ENCODE results near the gene CYSRT1. TPM values are rescaled to one million over a fixed set of nuclear protein-coding genes. Genes with fewer than 3 reads are reported as not detected.

The CYSRT1 gene
- total and polyA plus RNA-seq, 2 donors (not counting 1 experiment from before 2014, with no cell fraction given), result 0.22 to 0.51 TPM

- Histone ChIP-seq H3K9me3 (ENCODE audit: control extremely low read depth in 1 of 3, control insufficient read depth in 2 of 3, insufficient read depth in 1 of 3, low read length in 2 of 3) (peaks cover 0 to 3% (median 0%) of the 10 kb centered on the region in 3 donors), H3K79me2 (ENCODE audit: control insufficient read depth, insufficient read depth, low read length) (peaks cover 86% of the 10 kb centered on the region), H4K20me1 (ENCODE audit: control insufficient read depth, insufficient read depth, low read length, poor library complexity, severe bottlenecking) (peaks cover 54% of the 10 kb centered on the region), H3K36me3 (replicated peaks in 1 of 2; ENCODE audit: control extremely low read depth in 1 of 2, control insufficient read depth in 1 of 2, extremely low read depth in 1 of 2, insufficient read depth in 2 of 2, low read length in 1 of 2) (peaks cover 0 to 36% of the 10 kb centered on the region in 2 experiments), H3K9ac (ENCODE audit: low read length) (peak overlapping the region; percentile 94), H3K27me3 (replicated peaks in 1 of 4; ENCODE audit: control extremely low read depth in 1 of 4, control insufficient read depth in 3 of 4, insufficient read depth in 4 of 4, low read length in 3 of 4) (no peaks in the 10 kb centered on the region), H2AFZ (ENCODE audit: insufficient read depth, low read depth, low read length, poor library complexity, severe bottlenecking) (peak overlapping the region; percentile 88), H3K27ac (ENCODE audit: low read length in 2 of 2) (peak overlapping the region; percentile 74 to 90), H3K4me1 (ENCODE audit: control insufficient read depth in 2 of 2, insufficient read depth in 2 of 2, low read length in 2 of 2) (peaks cover 26 to 40% of the 10 kb centered on the region in 2 donors), H3K4me3 (ENCODE audit: control extremely low read depth in 1 of 5, extremely low read depth in 1 of 5, insufficient read depth in 1 of 5, low read depth in 2 of 5, low read length in 4 of 5) (peak overlapping the region; percentile 32 to 99 (median 98)), H3K4me2 (replicated peaks; ENCODE audit: low read depth, low read length, poor library complexity, severe bottlenecking) (peak overlapping the region; percentile 95)
- CTCF ChIA-PET, result interaction anchor here (0.7 to 4.0 kb wide), 13 partner anchors 9 to 143 kb away, joined by 3 to 42 read pairs (median 3); partner anchors contain the start of genes CYSRT1, DPP7, NPDC1 and RNF224
- DNase-seq, result no peak
- no peaks in the 10 kb centered on the region for H3K27me3 Mint-ChIP-seq
- peak overlapping the region; percentile 97 for H3K27ac Mint-ChIP-seq
- H3K4me1 Mint-ChIP-seq, result peaks cover 36% of the 10 kb centered on the region
- 44% methylated on average over 23 of the region's 23 CpGs for WGBS (ENCODE audit: insufficient coverage)
- TF ChIP-seq EZH2 (IDR thresholded peaks at IDR 0.05; ENCODE audit: borderline replicate concordance, insufficient read depth, low read depth, low read length, poor library complexity, severe bottlenecking) (no peak), CTCF (IDR thresholded peaks at IDR 0.05) (no peak)
- no peak for ATAC-seq (ENCODE audit: low read depth)
- no peaks in the 10 kb centered on the region for H3K9me3 Mint-ChIP-seq (ENCODE audit: insufficient read depth)
- intact Hi-C loops (cut with micrococcal nuclease), result loop anchor here (1.0 to 5.0 kb wide), 2 partner anchors 34 to 62 kb away; no protein-coding TSS in a partner anchor
- POLR2A ChIA-PET, result interaction anchor here (0.7 to 2.7 kb wide), 10 partner anchors 9 to 103 kb away, joined by 3 to 21 read pairs (median 8); partner anchors contain the start of genes MAN1B1, RNF208, TOR4A and TPRN
- peak overlapping the region; percentile 96 for H3K4me3 Mint-ChIP-seq
Observed at GRCh38 chr9:137189297-137190295, 35.4 kb upstream of the CYSRT1 start.
